Muscle of leg (tissue), 11 donors: Measurements from ENCODE around the gene CLK3. TPM values are rescaled to one million over a fixed set of nuclear protein-coding genes. Genes with fewer than 3 reads are reported as not detected.
"Not testable (repeated sequence)": the region's sequence is repeated elsewhere in the genome, so short reads cannot be mapped to it uniquely, and the experiment has no call there.

Experiments used
- DNase-seq: peaks from one replicate; pipeline ENCODE4 v3.0.0; 2013
- H3K27ac ChIP-seq: one replicate; pipeline ENCODE4 v1.5.1; 2013; ENCODE audit warnings: mild to moderate bottlenecking, low read length, control low read depth
- H3K27me3 ChIP-seq: one replicate; pipeline ENCODE4 v1.6.1; 2013; ENCODE audit warnings: low read length; ENCODE audit not compliant: control insufficient read depth, insufficient read depth
- H3K36me3 ChIP-seq: one replicate; pipeline ENCODE4 v1.6.1; 2013; ENCODE audit warnings: low read length; ENCODE audit not compliant: control insufficient read depth, insufficient read depth
- H3K4me1 ChIP-seq: one replicate; pipeline ENCODE4 v1.6.1; 2013; ENCODE audit warnings: low read length; ENCODE audit not compliant: control insufficient read depth, insufficient read depth
- H3K4me3 ChIP-seq: one replicate; pipeline ENCODE4 v1.5.1; 2013; ENCODE audit warnings: low read length, control low read depth
- H3K9me3 ChIP-seq: replicated peaks from 2 replicates; pipeline ENCODE4 v1.6.1; 2013; ENCODE audit warnings: low read depth, low read length; ENCODE audit not compliant: control insufficient read depth
- WGBS: methylation state at CpG from one replicate; pipeline ENCODE4 v1.1.5; 2013; ENCODE audit warnings: missing lambda C conversion rate; ENCODE audit not compliant: insufficient coverage; 5-methylcytosine and 5-hydroxymethylcytosine counted together
- polyA plus RNA-seq, 8 donors: library from polyadenylated mRNA; unstranded; fragments of 120-200 nt; gene quantifications; one replicate each; pipeline versions ENCODE4 v1.2.1 to v1.2.3, GENCODE V29; 2013; ENCODE audit warnings: inconsistent platforms in 1 of 8, low replicate concordance in 1 of 8; ENCODE audit not compliant: insufficient read length in 8 of 8, insufficient read depth in 1 of 8
- total RNA-seq: library from RNA; stranded (reverse); fragments of 120-200 nt; gene quantifications from one replicate; pipeline ENCODE4 v1.2.4, GENCODE V29; 2013

Gene CLK3
- total and polyA plus RNA-seq, 9 donors, result 31.9 to 53.0 (median 46.0) TPM

GRCh38 chr15:74653426-74654102 is 37.9 kb downstream of the CLK3 start:
- no peak overlapping the region for H3K4me3 ChIP-seq
- DNase-seq, result peak; percentile 64
- peaks cover 34% of the 10 kb centered on the region for H3K4me1 ChIP-seq
- H3K9me3 ChIP-seq, result no peaks in the 10 kb centered on the region
- H3K36me3 ChIP-seq, result peaks cover 13% of the 10 kb centered on the region
- no CpG with 5 or more reads among the region's 7 CpGs for WGBS
- H3K27ac ChIP-seq, result peak overlapping the region; percentile 43
- no peaks in the 10 kb centered on the region for H3K27me3 ChIP-seq

DNA sequence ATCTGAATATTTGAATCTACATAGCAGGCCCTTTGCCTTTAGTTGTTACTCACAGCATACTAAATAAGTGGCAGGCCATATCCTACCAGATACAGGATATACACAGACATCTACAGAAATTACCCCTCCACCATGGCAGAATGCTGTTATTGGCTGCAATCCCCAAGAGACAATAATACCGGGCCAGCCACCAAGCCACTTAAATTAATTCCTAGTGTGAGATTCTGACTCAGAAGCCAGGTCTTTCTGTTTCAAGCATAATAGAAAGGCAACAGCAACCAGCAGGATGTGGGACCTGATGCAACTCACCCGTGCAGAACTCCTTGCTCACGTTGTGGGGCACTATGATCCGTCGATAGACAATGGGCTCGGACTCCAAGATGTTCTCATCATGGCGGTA is 39.8 kb downstream of the CLK3 start:
- Histone ChIP-seq H3K27ac (no peak overlapping the region), H3K27me3 (no peaks in the 10 kb centered on the region), H3K9me3 (no peaks in the 10 kb centered on the region), H3K4me3 (no peak overlapping the region), H3K36me3 (peaks cover 11% of the 10 kb centered on the region), H3K4me1 (peaks cover 26% of the 10 kb centered on the region)
- no peak for DNase-seq
- 91% methylated on average over 7 of the region's 7 CpGs for WGBS

DNA sequence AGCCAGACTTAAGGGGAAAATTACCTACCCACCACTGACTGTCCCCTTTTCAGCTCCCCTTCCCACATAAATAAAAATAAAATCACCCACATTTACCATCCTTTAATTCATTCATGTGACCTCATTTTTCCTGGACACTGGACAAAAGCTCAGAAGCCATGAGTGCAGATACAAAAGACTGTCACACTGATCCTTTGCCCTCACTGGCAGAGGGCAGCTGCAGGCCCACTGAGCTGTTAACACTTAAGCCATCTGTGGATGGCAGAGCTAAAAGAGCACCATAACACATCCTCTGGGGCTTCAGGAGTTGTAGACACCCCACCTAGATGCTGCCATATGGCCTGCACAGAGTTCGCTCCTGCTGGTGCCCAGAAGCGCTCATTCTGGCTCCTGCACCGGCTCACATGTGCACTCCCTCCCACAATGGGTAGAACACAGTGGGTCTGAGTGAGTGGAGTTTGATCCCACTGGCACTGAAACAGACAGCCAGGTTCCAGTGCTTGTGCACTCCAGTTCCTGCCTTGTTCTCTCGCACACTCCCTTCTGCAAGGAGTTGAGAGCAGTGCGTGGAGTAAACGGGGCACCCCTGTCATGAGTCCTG is 41.4 kb downstream of the CLK3 start:
- H3K27me3 ChIP-seq, result no peaks in the 10 kb centered on the region
- H3K36me3 ChIP-seq, result peaks cover 12% of the 10 kb centered on the region
- no peak overlapping the region for H3K27ac ChIP-seq
- H3K4me3 ChIP-seq, result no peak overlapping the region
- peaks cover 26% of the 10 kb centered on the region for H3K4me1 ChIP-seq
- H3K9me3 ChIP-seq, result no peaks in the 10 kb centered on the region
- DNase-seq, result no peak
- 90% methylated on average over 3 of the region's 6 CpGs for WGBS

DNA sequence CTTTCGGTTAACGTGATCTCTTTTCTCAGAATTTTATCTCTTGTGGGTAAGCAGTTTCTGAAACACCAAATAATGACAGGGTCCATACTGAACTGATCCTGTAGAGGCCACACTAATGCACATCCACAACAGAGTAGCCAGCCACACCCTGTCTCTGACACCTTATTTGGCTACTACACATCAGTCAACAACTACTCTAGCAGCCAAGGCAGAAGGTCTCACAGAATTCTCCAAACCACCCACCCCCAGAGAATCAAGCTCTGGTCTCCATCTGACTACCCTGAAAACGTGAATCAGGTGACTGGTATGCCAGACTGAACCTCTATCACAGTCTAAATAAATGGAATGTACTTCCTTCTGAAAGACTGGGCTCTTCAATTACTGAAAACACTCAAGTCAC is 42.2 kb downstream of the CLK3 start:
- WGBS, result no CpG with 5 or more reads among the region's 3 CpGs
- no peaks in the 10 kb centered on the region for H3K9me3 ChIP-seq
- H3K4me3 ChIP-seq, result no peak overlapping the region
- H3K4me1 ChIP-seq, result peaks cover 26% of the 10 kb centered on the region
- no peak for DNase-seq
- H3K27ac ChIP-seq, result no peak overlapping the region
- no peaks in the 10 kb centered on the region for H3K27me3 ChIP-seq
- H3K36me3 ChIP-seq, result peaks cover 12% of the 10 kb centered on the region

- not testable (repeated sequence) for H3K4me1 ChIP-seq, H3K36me3 ChIP-seq, DNase-seq, H3K4me3 ChIP-seq, H3K27me3 ChIP-seq, H3K9me3 ChIP-seq, H3K27ac ChIP-seq
- 100% methylated on average over 2 of the region's 8 CpGs for WGBS
Measured at GRCh38 chr15:74661280-74661679, 45.6 kb downstream of the CLK3 start.

DNA sequence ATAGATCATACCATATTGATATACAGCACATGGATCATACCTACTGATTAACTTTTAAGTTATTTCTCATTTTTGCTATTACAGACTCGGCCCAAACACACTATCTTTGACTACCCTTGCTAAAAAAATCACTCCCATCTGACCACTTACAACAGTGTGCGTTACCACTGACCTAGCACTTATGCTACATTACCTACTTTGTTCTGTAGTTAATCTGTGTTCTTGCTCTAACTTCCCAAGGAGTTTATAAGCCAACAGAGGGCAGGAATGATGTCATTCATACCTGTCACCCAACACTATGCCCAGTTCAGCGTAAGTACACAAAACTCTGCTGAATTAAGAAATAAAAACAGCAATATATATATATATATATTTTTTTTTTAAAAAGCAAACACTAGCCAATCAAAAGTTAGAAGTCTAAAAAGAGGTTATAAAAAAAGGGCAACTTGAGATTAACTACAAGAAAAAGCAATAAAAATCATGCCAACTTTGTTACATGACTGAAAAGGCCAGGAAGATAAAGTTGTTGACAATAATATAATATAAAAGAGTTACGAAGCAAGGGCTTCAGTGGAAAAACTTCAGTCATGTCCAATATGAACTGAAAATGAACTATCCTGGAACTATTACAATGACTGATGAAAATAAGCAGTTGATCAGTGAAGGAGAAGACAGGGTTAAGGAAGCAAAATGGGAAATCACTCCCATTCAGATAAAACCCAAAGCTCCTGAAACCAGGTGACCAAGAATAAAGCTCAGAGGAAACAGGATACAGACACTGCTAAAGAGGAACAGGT is 46.6 kb downstream of the CLK3 start:
- Histone ChIP-seq H3K36me3 (peaks cover 3% of the 10 kb centered on the region), H3K9me3 (no peaks in the 10 kb centered on the region), H3K4me1 (peaks cover 4% of the 10 kb centered on the region), H3K27ac (no peak overlapping the region), H3K4me3 (no peak overlapping the region), H3K27me3 (no peaks in the 10 kb centered on the region)
- DNase-seq, result no peak
- 88% methylated on average over 1 of the region's 4 CpGs for WGBS

- WGBS, result no CpG with 5 or more reads among the region's 8 CpGs
- Histone ChIP-seq H3K27me3 (no peaks in the 10 kb centered on the region), H3K4me3 (no peak overlapping the region), H3K27ac (no peak overlapping the region), H3K36me3 (peaks cover 4% of the 10 kb centered on the region), H3K4me1 (no peaks in the 10 kb centered on the region), H3K9me3 (no peaks in the 10 kb centered on the region)
- DNase-seq, result no peak
Measured at GRCh38 chr15:74663303-74664027, 47.8 kb downstream of the CLK3 start.

DNA sequence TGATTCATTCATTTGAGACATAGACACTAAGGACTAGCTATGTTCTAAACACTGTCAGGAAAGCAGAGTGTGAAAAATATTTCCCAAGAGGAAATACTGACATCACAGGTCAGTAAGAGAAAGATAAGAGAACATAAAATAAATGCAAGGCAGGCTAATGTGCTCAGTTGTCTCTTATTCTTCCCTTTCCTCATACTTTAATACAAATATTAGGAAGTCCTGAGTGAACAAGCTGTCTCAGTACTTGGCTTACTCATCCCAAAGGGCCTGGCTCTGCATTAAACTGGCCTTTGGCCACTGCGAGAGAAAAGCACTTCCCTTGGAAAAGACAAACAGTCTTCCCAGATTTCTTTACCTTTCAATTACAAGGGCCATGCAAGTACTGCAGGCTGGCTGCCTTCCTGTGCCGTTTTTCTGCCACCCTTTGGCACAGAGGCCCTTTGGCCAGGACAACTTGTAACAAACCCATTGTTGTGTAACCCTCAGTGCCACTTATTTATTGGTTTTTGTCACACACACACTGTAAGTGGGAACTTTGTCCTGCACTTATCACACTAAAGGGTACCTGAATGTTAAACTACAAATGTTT is 48.5 kb downstream of the CLK3 start:
- WGBS, result 31% methylated on average over 2 of the region's 2 CpGs
- no peaks in the 10 kb centered on the region for H3K9me3 ChIP-seq
- H3K27ac ChIP-seq, result no peak overlapping the region

DNA sequence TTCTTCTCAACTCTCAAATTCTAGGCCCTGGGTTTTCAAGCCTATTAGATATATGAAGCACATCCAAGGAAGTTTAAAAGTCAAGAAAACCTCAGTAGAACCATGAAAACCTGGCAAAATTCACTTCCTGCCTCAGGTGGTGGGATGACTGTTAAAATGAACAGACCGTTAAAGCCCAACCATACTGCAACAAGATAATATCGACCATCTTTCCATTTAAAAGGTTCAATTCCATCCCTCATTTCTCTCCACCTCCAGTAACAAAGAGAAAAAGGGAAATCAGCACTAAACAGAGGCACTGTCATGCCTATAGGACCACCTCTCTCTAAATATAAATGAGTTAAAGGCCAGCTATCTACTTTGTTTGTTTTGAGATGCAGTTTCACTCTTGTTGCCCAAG is 49.0 kb downstream of the CLK3 start:
- WGBS, result no CpG with 5 or more reads among the region's 2 CpGs
- no peak for DNase-seq
- H3K27me3 ChIP-seq, result no peaks in the 10 kb centered on the region
- H3K27ac ChIP-seq, result no peak overlapping the region
- H3K4me1 ChIP-seq, result no peaks in the 10 kb centered on the region
- H3K36me3 ChIP-seq, result peaks cover 6% of the 10 kb centered on the region
- no peak overlapping the region for H3K4me3 ChIP-seq
- H3K9me3 ChIP-seq, result no peaks in the 10 kb centered on the region

More for the DNA sequence above, 48.5 kb downstream of the CLK3 start:
- Histone ChIP-seq H3K27me3 (no peaks in the 10 kb centered on the region), H3K36me3 (peaks cover 6% of the 10 kb centered on the region), H3K4me1 (no peaks in the 10 kb centered on the region), H3K4me3 (no peak overlapping the region)
- DNase-seq, result peak; percentile 50
